ENCODE measurements around the gene BLM. TPM values are rescaled to one million over a fixed set of nuclear protein-coding genes. Genes with fewer than 3 reads are reported as not detected.

Gene BLM
- total RNA-seq, 1 donor from 2014 or later: 21.5 TPM

DNA sequence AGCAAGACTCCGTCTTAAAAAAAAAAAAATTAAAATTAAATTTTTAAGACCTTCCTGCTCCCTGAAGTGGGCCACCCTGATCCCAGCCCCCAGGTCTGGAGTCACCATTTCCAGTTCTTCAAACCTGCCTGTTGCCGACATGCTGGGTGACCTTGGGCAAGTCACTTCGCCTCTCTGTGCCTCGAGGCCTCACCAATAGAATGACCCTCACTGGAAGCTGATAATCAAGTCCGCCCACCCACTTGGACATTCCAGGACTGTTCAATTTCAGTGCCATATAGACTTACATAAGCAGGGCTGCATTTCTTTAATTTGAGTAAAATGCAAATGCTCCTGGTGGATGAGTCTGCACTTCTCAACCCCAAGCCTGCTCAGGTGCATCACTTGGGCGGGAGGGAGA lies 112.0 kb downstream of the BLM start:
- H3K4me1 Mint-ChIP-seq (ENCODE audit: unreplicated experiment): peaks cover 5% of the 10 kb centered on the region

DNA sequence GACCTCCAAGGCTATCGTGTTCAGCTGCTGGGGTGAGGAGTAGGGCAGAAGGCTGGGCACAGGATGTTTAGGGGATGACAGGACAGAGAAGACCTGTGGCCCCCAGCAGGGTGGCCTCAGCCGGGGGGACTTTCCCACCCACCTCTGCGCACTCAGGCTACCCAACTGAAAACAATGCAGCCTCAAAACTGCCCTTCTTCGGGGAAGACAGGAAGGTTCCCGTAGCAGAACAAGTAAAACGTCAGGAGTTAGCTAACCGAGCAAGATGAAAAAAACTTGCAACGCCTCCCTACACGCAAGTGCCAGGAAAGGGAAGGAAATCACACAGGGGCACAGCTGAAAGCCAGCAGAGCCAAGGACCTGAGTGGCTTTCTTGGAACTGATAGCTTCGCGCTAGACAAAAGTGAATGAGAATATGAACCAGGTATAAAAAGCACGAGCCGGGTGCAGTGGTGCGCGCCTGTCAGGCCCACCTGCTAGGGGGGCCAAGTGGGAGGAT lies 112.8 kb downstream of the BLM start:
- Mint-ChIP-seq H3K36me3 (no peaks in the 10 kb centered on the region), H3K4me3 (no peak overlapping the region), H3K4me1 (ENCODE audit: unreplicated experiment) (no peaks in the 10 kb centered on the region), H3K27ac (no peak overlapping the region), H3K27me3 (no peaks in the 10 kb centered on the region), H3K9me3 (peaks cover 3% of the 10 kb centered on the region)
- no peak for DNase-seq (ENCODE audit: extremely low spot score, unreplicated experiment)
- TF ChIP-seq, protein P1, sequence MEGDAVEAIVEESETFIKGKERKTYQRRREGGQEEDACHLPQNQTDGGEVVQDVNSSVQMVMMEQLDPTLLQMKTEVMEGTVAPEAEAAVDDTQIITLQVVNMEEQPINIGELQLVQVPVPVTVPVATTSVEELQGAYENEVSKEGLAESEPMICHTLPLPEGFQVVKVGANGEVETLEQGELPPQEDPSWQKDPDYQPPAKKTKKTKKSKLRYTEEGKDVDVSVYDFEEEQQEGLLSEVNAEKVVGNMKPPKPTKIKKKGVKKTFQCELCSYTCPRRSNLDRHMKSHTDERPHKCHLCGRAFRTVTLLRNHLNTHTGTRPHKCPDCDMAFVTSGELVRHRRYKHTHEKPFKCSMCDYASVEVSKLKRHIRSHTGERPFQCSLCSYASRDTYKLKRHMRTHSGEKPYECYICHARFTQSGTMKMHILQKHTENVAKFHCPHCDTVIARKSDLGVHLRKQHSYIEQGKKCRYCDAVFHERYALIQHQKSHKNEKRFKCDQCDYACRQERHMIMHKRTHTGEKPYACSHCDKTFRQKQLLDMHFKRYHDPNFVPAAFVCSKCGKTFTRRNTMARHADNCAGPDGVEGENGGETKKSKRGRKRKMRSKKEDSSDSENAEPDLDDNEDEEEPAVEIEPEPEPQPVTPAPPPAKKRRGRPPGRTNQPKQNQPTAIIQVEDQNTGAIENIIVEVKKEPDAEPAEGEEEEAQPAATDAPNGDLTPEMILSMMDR (conservative IDR thresholded peaks at IDR 0.05): no peak

More for the DNA sequence above, 112.0 kb downstream of the BLM start:
- H3K36me3 Mint-ChIP-seq: no peaks in the 10 kb centered on the region
- H3K27me3 Mint-ChIP-seq: no peaks in the 10 kb centered on the region
- no peak overlapping the region for H3K27ac Mint-ChIP-seq
- H3K9me3 Mint-ChIP-seq: peaks cover 3% of the 10 kb centered on the region
- H3K4me3 Mint-ChIP-seq: no peak overlapping the region
- TF ChIP-seq, protein P1 (conservative IDR thresholded peaks at IDR 0.05): no peak
- no peak for DNase-seq (ENCODE audit: extremely low spot score, unreplicated experiment)

DNA sequence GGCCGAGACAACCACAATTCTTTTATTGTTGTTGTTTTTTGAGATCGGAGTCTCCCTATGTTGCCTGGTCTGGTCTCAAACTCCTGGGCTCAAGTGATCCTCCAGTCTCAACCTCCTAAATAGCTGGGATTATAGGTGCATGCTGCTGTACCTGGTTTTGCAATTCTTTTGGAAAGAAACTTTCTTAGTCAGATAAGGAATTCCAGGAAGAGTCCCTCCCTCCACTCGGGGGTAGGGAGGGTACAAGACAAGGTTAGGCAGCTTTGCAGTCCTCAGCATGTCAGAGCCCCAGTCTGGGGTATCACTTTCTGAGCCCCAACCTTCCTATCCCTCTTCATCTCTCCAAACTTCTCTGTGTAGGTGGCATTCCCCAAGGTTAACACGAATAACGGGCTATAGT lies 117.5 kb downstream of the BLM start:
- Mint-ChIP-seq H3K9me3 (no peaks in the 10 kb centered on the region), H3K36me3 (no peaks in the 10 kb centered on the region), H3K4me3 (no peak overlapping the region), H3K27ac (no peak overlapping the region), H3K27me3 (no peaks in the 10 kb centered on the region), H3K4me1 (ENCODE audit: unreplicated experiment) (peaks cover 4% of the 10 kb centered on the region)
- TF ChIP-seq, protein P1 (conservative IDR thresholded peaks at IDR 0.05): no peak
- no peak for DNase-seq (ENCODE audit: extremely low spot score, unreplicated experiment)

DNA sequence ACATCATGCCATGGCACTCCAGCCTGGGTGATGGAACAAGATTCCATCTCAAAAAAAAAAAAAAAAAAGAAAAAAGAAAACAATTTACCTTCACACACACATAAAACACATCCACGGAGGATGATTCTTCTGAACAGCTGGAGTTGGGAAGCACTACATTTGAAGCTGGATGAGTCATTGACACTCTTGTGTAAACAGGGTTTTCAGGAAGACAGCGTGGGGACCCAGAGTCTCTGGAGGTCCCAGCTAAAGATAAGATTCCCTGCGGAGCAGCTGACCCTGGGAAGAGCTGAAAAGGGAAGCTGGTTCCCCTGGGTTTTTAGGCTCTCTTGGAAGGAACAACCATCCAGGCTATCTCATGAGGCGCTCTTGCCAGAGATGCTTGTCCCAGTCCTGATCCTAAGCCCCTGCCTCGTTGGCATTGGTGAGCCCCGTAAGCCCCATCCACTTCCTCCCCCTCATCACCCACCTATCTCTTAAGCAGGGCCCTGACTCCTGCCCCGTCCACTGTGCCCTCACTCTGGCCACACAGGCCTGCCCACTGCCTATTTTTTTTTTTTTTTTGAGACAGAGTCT lies 119.2 kb downstream of the BLM start:
- no peaks in the 10 kb centered on the region for H3K36me3 Mint-ChIP-seq
- H3K4me1 Mint-ChIP-seq (ENCODE audit: unreplicated experiment): peaks cover 4% of the 10 kb centered on the region
- no peak for DNase-seq (ENCODE audit: extremely low spot score, unreplicated experiment)
- H3K27ac Mint-ChIP-seq: no peak overlapping the region
- no peak overlapping the region for H3K4me3 Mint-ChIP-seq
- TF ChIP-seq, protein P1 (conservative IDR thresholded peaks at IDR 0.05): no peak
- H3K27me3 Mint-ChIP-seq: no peaks in the 10 kb centered on the region
- H3K9me3 Mint-ChIP-seq: no peaks in the 10 kb centered on the region

DNA sequence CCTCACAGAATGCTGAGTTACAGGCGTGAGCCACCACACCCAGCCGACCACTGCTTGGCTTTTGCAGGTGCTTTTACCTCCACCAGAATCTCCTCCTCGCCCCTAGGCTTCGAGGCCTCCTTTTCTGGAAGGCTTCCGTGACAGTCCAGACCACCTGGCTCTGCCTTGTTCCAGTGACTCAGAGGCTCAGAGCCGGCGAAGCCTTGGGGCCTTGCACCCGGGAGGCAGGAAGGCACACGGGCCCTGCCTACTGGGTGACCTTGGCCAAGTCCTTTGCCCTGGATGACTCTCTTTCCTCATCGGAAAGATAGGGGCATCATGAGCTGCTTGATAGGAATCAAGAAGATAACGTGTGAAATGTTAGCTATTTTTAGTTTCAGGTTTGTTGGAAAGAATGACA lies 119.9 kb downstream of the BLM start:
- TF ChIP-seq, protein P1 (conservative IDR thresholded peaks at IDR 0.05): no peak
- Mint-ChIP-seq H3K4me3 (no peak overlapping the region), H3K36me3 (no peaks in the 10 kb centered on the region), H3K4me1 (ENCODE audit: unreplicated experiment) (peaks cover 4% of the 10 kb centered on the region), H3K27me3 (no peaks in the 10 kb centered on the region), H3K27ac (no peak overlapping the region), H3K9me3 (no peaks in the 10 kb centered on the region)
- DNase-seq (ENCODE audit: extremely low spot score, unreplicated experiment): no peak
